ENCODE results near the gene CD99L2.

- TF ChIP-seq, protein P1, sequence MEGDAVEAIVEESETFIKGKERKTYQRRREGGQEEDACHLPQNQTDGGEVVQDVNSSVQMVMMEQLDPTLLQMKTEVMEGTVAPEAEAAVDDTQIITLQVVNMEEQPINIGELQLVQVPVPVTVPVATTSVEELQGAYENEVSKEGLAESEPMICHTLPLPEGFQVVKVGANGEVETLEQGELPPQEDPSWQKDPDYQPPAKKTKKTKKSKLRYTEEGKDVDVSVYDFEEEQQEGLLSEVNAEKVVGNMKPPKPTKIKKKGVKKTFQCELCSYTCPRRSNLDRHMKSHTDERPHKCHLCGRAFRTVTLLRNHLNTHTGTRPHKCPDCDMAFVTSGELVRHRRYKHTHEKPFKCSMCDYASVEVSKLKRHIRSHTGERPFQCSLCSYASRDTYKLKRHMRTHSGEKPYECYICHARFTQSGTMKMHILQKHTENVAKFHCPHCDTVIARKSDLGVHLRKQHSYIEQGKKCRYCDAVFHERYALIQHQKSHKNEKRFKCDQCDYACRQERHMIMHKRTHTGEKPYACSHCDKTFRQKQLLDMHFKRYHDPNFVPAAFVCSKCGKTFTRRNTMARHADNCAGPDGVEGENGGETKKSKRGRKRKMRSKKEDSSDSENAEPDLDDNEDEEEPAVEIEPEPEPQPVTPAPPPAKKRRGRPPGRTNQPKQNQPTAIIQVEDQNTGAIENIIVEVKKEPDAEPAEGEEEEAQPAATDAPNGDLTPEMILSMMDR (IDR thresholded peaks at IDR 0.05) = no peak
- TF ChIP-seq POLR2A (IDR thresholded peaks at IDR 0.05) = no peak
Observed at GRCh38 chrX:150792949-150793527, 105.4 kb downstream of the CD99L2 start.
